Activated CD4-positive, alpha-beta T cell treated with anti-CD3 and anti-CD28 coated beads, Interleukin-10, Interleukin-2, amounts not matched to agents 100 ng/mL and 50 ng/mL, durations not matched to agents 16 hours and 8 hours (primary cell): ENCODE measurements around the gene MCCC1.

Experiments
- DNase-seq: peaks from one replicate; pipeline ENCODE4 v3.0.0-alpha.2; 2020

The MCCC1 gene

GRCh38 chr3:182979674-182980191 lies 119.6 kb downstream of the MCCC1 start:
- DNase-seq, result peak; percentile 23

- DNase-seq, result peak; percentile 15
Observed at GRCh38 chr3:182979103-182979673, 120.1 kb downstream of the MCCC1 start.

GRCh38 chr3:182978387-182978786 lies 120.9 kb downstream of the MCCC1 start:
- no peak for DNase-seq

GRCh38 chr3:182973047-182973446 lies 126.2 kb downstream of the MCCC1 start:
- DNase-seq, result no peak

- no peak for DNase-seq
Observed at GRCh38 chr3:182972387-182972786, 126.9 kb downstream of the MCCC1 start.

GRCh38 chr3:182971637-182972036 lies 127.7 kb downstream of the MCCC1 start:
- peak; percentile 6 for DNase-seq

GRCh38 chr3:182970811-182971418 lies 128.4 kb downstream of the MCCC1 start:
- no peak for DNase-seq

GRCh38 chr3:182969853-182970252 lies 129.4 kb downstream of the MCCC1 start:
- no peak for DNase-seq

GRCh38 chr3:182969277-182969676 lies 130.0 kb downstream of the MCCC1 start:
- DNase-seq, result no peak

- peak; percentile 70 for DNase-seq
Observed at GRCh38 chr3:182967218-182968204, 131.8 kb downstream of the MCCC1 start.

- DNase-seq, result no peak
Observed at GRCh38 chr3:182965861-182966366, 133.4 kb downstream of the MCCC1 start.
